Neural cell (in vitro differentiated cells): ENCODE results near the gene PTPRK. TPM values are rescaled to one million over a fixed set of nuclear protein-coding genes. Genes with fewer than 3 reads are reported as not detected.

Experiments
- H2AFZ ChIP-seq: fragments of 200-600, 300-800 bp; sonication (generic), shearing (Covaris generic); 2 replicates; pipeline ENCODE4 v1.6.0; 2014; ENCODE audit warnings: low read depth, mild to moderate bottlenecking, antibody characterized with exemption, low read length, moderate library complexity
- H3F3A ChIP-seq: fragments of 200-600 bp; shearing (Covaris generic); 2 replicates; pipeline ENCODE4 v1.6.1; 2016; ENCODE audit warnings: mild to moderate bottlenecking, moderate library complexity, mixed read lengths, antibody characterized with exemption, low read length; ENCODE audit not compliant: insufficient read depth, poor library complexity, severe bottlenecking
- H3K27ac ChIP-seq: fragments of 200-600, 300-800 bp; sonication (generic), shearing (Covaris generic); 2 replicates; pipeline ENCODE4 v1.5.1; 2014; ENCODE audit warnings: mild to moderate bottlenecking, low read length, moderate library complexity
- H3K27me3 ChIP-seq: fragments of 300-800, 200-600 bp; sonication (generic), shearing (Covaris generic); 2 replicates; pipeline ENCODE4 v1.6.0; 2014; ENCODE audit warnings: mild to moderate bottlenecking, low read depth, low read length, moderate library complexity; ENCODE audit not compliant: insufficient read depth
- H3K36me3 ChIP-seq: fragments of 300-800, 200-600 bp; sonication (generic), shearing (Covaris generic); 2 replicates; pipeline ENCODE4 v1.5.1; 2014; ENCODE audit warnings: mild to moderate bottlenecking, antibody characterized with exemption, low read length, moderate library complexity; ENCODE audit not compliant: insufficient read depth
- H3K4me2 ChIP-seq: fragments of 300-800, 200-600 bp; sonication (generic), shearing (Covaris generic); 2 replicates; pipeline ENCODE4 v1.6.0; 2014; ENCODE audit warnings: mild to moderate bottlenecking, low read length
- H3K4me3 ChIP-seq: fragments of 300-800, 200-600 bp; sonication (generic), shearing (Covaris generic); 2 replicates; pipeline ENCODE4 v1.5.1; 2014; ENCODE audit warnings: mild to moderate bottlenecking, low read length, moderate library complexity
- H3K79me2 ChIP-seq: fragments of 200-600 bp; shearing (Covaris generic); replicated peaks from 2 replicates; pipeline ENCODE4 v1.6.0; 2014; ENCODE audit warnings: mild to moderate bottlenecking, low read length, moderate library complexity; ENCODE audit not compliant: insufficient read depth
- H3K9ac ChIP-seq: fragments of 300-800, 200-600 bp; sonication (generic), shearing (Covaris generic); 2 replicates; pipeline ENCODE4 v1.6.1; 2016; ENCODE audit warnings: mild to moderate bottlenecking, low read length, mixed read lengths
- H3K9me2 ChIP-seq: fragments of 200-600 bp; shearing (Covaris generic); 2 replicates; pipeline ENCODE4 v1.6.1; 2016; ENCODE audit warnings: mild to moderate bottlenecking, low read length, mixed read lengths; ENCODE audit not compliant: insufficient read depth
- H3K9me3 ChIP-seq: fragments of 200-600, 300-800 bp; sonication (generic), shearing (Covaris generic); 2 replicates; pipeline ENCODE4 v1.6.1; 2016; ENCODE audit warnings: mild to moderate bottlenecking, mixed run types, low read length, moderate library complexity, mixed read lengths
- H4K20me1 ChIP-seq: fragments of 200-600 bp; shearing (Covaris generic); 2 replicates; pipeline ENCODE4 v1.6.1; 2016; ENCODE audit warnings: mild to moderate bottlenecking, mixed run types; ENCODE audit not compliant: insufficient read depth
- EP300 ChIP-seq: fragments of 450-650 bp; conservative IDR thresholded peaks from 2 replicates; pipeline ENCODE4 v1.6.1; 2014; ENCODE audit warnings: antibody characterized with exemption, mild to moderate bottlenecking, moderate library complexity; ENCODE audit not compliant: poor library complexity, severe bottlenecking
- EZH2 ChIP-seq: fragments of 200-600, 300-800 bp; shearing (Covaris generic), sonication (generic); IDR thresholded peaks from 2 replicates; pipeline ENCODE4 v1.6.1; 2014; ENCODE audit warnings: antibody characterized with exemption, low read length, borderline replicate concordance, mild to moderate bottlenecking; ENCODE audit not compliant: insufficient read depth, poor library complexity, severe bottlenecking
- MXI1 ChIP-seq: fragments of 450-650 bp; conservative IDR thresholded peaks from 2 replicates; pipeline ENCODE4 v1.6.1; 2014; ENCODE audit warnings: antibody characterized with exemption, mild to moderate bottlenecking; ENCODE audit not compliant: poor library complexity, severe bottlenecking
- POLR2AphosphoS5 ChIP-seq: IDR thresholded peaks from 2 replicates; pipeline ENCODE4 v1.6.1; 2012
- RAD21 ChIP-seq: fragments of 450-650 bp; conservative IDR thresholded peaks from 2 replicates; pipeline ENCODE4 v1.6.1; 2014; ENCODE audit warnings: antibody characterized with exemption, mild to moderate bottlenecking, moderate library complexity
- SMC3 ChIP-seq: fragments of 450-650 bp; conservative IDR thresholded peaks from 2 replicates; pipeline ENCODE4 v1.6.1; 2014; ENCODE audit warnings: antibody characterized with exemption, mild to moderate bottlenecking, moderate library complexity; ENCODE audit not compliant: poor library complexity
- TAF1 ChIP-seq: IDR thresholded peaks from 2 replicates; pipeline ENCODE4 v1.6.1; 2012; ENCODE audit warnings: low read depth
- polyA plus RNA-seq: library from polyadenylated mRNA; depleted of rRNA; stranded (reverse); fragments of >200 nt; gene quantifications from 2 replicates; pipeline ENCODE4 v1.2.3, GENCODE V29; 2014
- TF ChIP-seq, protein P1 (sequence below): fragments of 450-650 bp; IDR thresholded peaks from 2 replicates; pipeline ENCODE4 v1.5.1; 2014; ENCODE audit warnings: antibody characterized with exemption, mild to moderate bottlenecking, moderate library complexity; ENCODE audit not compliant: poor library complexity, severe bottlenecking
- TF ChIP-seq, protein P2 (sequence below): IDR thresholded peaks from 2 replicates; pipeline ENCODE4 v1.6.1; 2012; ENCODE audit warnings: borderline replicate concordance

PTPRK gene
- polyA plus RNA-seq, 1 donor from 2014 or later = 10.4 TPM

DNA sequence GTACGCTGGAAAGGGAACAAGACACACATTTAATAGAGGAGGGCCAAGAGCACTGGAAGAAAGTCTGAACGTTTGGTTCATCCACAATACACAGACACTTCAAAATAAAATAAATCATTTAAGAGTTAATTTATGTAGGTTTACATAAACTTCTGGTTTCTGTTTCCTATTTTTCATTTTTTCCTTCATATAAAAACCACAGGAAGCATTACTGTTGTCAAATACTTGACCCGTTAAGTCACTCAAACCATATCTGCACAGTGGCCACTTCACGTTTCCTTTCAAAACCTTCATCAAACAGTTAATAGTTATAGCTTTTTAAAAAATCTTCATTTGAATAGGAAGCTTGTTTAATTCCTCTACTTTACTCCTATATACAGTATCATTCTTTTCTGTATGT lies 361.9 kb downstream of the PTPRK start:
- Histone ChIP-seq H3K36me3 (no peaks in the 10 kb centered on the region), H4K20me1 (no peaks in the 10 kb centered on the region), H3K27ac (no peak overlapping the region), H2AFZ (no peak overlapping the region), H3K27me3 (no peaks in the 10 kb centered on the region), H3K79me2 (no peaks in the 10 kb centered on the region), H3K9me2 (no peaks in the 10 kb centered on the region), H3F3A (no peaks in the 10 kb centered on the region), H3K9ac (no peak overlapping the region), H3K9me3 (no peaks in the 10 kb centered on the region), H3K4me2 (no peak overlapping the region), H3K4me3 (no peak overlapping the region)
- TF ChIP-seq EZH2 = no peak
- TF ChIP-seq EP300 = no peak
- TF ChIP-seq TAF1 = no peak
- TF ChIP-seq SMC3 = no peak
- TF ChIP-seq, protein P1, sequence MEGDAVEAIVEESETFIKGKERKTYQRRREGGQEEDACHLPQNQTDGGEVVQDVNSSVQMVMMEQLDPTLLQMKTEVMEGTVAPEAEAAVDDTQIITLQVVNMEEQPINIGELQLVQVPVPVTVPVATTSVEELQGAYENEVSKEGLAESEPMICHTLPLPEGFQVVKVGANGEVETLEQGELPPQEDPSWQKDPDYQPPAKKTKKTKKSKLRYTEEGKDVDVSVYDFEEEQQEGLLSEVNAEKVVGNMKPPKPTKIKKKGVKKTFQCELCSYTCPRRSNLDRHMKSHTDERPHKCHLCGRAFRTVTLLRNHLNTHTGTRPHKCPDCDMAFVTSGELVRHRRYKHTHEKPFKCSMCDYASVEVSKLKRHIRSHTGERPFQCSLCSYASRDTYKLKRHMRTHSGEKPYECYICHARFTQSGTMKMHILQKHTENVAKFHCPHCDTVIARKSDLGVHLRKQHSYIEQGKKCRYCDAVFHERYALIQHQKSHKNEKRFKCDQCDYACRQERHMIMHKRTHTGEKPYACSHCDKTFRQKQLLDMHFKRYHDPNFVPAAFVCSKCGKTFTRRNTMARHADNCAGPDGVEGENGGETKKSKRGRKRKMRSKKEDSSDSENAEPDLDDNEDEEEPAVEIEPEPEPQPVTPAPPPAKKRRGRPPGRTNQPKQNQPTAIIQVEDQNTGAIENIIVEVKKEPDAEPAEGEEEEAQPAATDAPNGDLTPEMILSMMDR = no peak
- TF ChIP-seq, protein P2, sequence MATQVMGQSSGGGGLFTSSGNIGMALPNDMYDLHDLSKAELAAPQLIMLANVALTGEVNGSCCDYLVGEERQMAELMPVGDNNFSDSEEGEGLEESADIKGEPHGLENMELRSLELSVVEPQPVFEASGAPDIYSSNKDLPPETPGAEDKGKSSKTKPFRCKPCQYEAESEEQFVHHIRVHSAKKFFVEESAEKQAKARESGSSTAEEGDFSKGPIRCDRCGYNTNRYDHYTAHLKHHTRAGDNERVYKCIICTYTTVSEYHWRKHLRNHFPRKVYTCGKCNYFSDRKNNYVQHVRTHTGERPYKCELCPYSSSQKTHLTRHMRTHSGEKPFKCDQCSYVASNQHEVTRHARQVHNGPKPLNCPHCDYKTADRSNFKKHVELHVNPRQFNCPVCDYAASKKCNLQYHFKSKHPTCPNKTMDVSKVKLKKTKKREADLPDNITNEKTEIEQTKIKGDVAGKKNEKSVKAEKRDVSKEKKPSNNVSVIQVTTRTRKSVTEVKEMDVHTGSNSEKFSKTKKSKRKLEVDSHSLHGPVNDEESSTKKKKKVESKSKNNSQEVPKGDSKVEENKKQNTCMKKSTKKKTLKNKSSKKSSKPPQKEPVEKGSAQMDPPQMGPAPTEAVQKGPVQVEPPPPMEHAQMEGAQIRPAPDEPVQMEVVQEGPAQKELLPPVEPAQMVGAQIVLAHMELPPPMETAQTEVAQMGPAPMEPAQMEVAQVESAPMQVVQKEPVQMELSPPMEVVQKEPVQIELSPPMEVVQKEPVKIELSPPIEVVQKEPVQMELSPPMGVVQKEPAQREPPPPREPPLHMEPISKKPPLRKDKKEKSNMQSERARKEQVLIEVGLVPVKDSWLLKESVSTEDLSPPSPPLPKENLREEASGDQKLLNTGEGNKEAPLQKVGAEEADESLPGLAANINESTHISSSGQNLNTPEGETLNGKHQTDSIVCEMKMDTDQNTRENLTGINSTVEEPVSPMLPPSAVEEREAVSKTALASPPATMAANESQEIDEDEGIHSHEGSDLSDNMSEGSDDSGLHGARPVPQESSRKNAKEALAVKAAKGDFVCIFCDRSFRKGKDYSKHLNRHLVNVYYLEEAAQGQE = no peak
- no peak for TF ChIP-seq MXI1
- no peak for TF ChIP-seq RAD21
- no peak for TF ChIP-seq POLR2AphosphoS5

DNA sequence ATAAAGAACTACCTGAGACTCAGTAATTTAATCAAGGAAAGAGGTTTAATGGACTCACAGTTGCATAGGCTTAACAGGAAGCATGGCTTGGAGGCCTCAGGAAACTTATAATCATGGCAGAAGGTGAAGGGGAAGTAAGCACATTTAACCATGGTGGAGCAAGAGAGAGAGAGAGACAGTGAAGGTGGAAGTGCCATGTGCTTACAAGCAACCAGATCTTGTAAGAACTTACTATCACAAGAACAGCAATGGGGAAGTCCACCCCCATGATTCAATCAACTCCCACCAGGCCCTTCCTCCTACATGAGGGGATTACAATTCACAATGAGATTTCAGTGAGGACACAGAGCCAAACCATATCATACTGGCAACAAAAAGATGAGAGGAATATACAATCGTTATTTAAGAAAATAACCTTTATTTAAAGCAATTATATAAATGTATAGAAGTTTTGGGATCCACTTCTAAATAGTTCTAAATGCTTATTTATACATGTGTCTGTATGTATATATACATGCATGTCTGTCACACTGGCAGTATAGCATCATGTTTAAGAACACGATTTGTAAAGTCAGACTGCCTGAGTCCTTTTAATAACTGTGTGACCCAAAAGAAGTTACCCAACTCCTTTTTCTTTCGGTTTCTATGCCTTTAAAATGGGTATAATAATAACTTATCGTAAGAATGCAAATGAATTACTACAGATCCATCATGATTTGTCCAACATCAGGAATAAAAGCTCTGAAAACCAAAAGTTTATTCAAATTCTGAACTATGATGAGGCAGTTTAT lies 363.9 kb downstream of the PTPRK start:
- Histone ChIP-seq H3K79me2 (no peaks in the 10 kb centered on the region), H3K4me2 (no peak overlapping the region), H3K9me3 (no peaks in the 10 kb centered on the region), H3K27ac (no peak overlapping the region), H3K4me3 (no peak overlapping the region), H4K20me1 (no peaks in the 10 kb centered on the region), H3K27me3 (no peaks in the 10 kb centered on the region), H3K36me3 (no peaks in the 10 kb centered on the region), H3K9me2 (no peaks in the 10 kb centered on the region), H3F3A (no peaks in the 10 kb centered on the region), H2AFZ (no peak overlapping the region), H3K9ac (no peak overlapping the region)
- TF ChIP-seq EP300 (no peak), SMC3 (no peak), TAF1 (no peak), EZH2 (no peak), RAD21 (no peak)
- TF ChIP-seq, protein P1 = no peak
- TF ChIP-seq, protein P2 = no peak
